HG03097 (cell line): ENCODE data around the gene TRMT1.

Experiments
- ATAC-seq: cut with Tn5 transposase; IDR thresholded peaks from one replicate; pipeline ENCODE4 v1.9.1; 2021; ENCODE audit not compliant: unreplicated experiment, low FRiP score

TRMT1 gene

GRCh38 chr19:13076320-13076719, 40.2 kb downstream of the TRMT1 start:
- no peak for ATAC-seq

GRCh38 chr19:13074378-13074777, 42.2 kb downstream of the TRMT1 start:
- ATAC-seq = no peak

GRCh38 chr19:13073263-13073662, 43.3 kb downstream of the TRMT1 start:
- no peak for ATAC-seq

- ATAC-seq = no peak
Observed at GRCh38 chr19:13072188-13072908, 44.2 kb downstream of the TRMT1 start.

GRCh38 chr19:13071444-13072187, 44.9 kb downstream of the TRMT1 start:
- no peak for ATAC-seq

- no peak for ATAC-seq
Observed at GRCh38 chr19:13070425-13071140, 46.0 kb downstream of the TRMT1 start.

- ATAC-seq = no peak
Observed at GRCh38 chr19:13069415-13070359, 46.9 kb downstream of the TRMT1 start.

GRCh38 chr19:13068085-13068846, 48.3 kb downstream of the TRMT1 start:
- ATAC-seq = no peak

- ATAC-seq = no peak
Observed at GRCh38 chr19:13066933-13067807, 49.4 kb downstream of the TRMT1 start.

- no peak for ATAC-seq
Observed at GRCh38 chr19:13066226-13066625, 50.3 kb downstream of the TRMT1 start.

- ATAC-seq = no peak
Observed at GRCh38 chr19:13064092-13064489, 52.4 kb downstream of the TRMT1 start.

GRCh38 chr19:13063461-13064091, 53.0 kb downstream of the TRMT1 start:
- ATAC-seq = no peak

GRCh38 chr19:13062317-13062716, 54.2 kb downstream of the TRMT1 start:
- no peak for ATAC-seq

- ATAC-seq = no peak
Observed at GRCh38 chr19:13060964-13061927, 55.3 kb downstream of the TRMT1 start.

GRCh38 chr19:13060233-13060963, 56.1 kb downstream of the TRMT1 start:
- ATAC-seq = no peak

- no peak for ATAC-seq
Observed at GRCh38 chr19:13058951-13059660, 57.4 kb downstream of the TRMT1 start.
